Fibroblast of lung (primary cell): ENCODE measurements around the gene ARL4D.

Experiments used
- EZH2 ChIP-seq: IDR thresholded peaks from 2 replicates; pipeline ENCODE4 v1.5.1; 2012; ENCODE audit warnings: low read length, control low read depth, mild to moderate bottlenecking; ENCODE audit errors: missing control alignments
- TF ChIP-seq, protein P1 (sequence below), 2 donors: IDR thresholded peaks in 1 of 2; conservative IDR thresholded peaks in 1 of 2; 1 replicate in 1 of 2; 2 replicates in 1 of 2; pipeline ENCODE4 v1.5.1; 2011 to 2012; ENCODE audit warnings: low read length in 2 of 2, control low read depth in 1 of 2, inconsistent platforms in 1 of 2, low read depth in 1 of 2, mild to moderate bottlenecking in 1 of 2

DNA sequence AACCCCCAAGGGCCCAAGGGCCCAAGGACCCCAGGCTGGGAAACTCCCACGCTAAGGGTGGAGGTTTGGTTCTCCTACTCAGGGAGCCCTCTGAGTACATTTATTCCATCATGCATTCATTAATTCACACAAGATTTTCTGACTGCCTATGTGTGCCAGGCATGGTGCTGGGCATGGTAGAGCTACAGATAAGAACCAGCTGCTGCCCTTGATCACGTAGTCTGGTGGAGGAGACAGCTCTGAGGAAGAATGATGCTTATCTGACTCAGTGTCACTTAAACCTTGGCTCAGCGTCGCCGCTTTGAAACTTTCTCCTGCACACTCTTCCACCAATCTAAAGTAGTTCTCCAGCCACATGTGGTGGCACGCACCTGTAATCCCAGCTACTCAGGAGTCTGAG, 3.6 kb upstream of the ARL4D start:
- TF ChIP-seq, protein P1, sequence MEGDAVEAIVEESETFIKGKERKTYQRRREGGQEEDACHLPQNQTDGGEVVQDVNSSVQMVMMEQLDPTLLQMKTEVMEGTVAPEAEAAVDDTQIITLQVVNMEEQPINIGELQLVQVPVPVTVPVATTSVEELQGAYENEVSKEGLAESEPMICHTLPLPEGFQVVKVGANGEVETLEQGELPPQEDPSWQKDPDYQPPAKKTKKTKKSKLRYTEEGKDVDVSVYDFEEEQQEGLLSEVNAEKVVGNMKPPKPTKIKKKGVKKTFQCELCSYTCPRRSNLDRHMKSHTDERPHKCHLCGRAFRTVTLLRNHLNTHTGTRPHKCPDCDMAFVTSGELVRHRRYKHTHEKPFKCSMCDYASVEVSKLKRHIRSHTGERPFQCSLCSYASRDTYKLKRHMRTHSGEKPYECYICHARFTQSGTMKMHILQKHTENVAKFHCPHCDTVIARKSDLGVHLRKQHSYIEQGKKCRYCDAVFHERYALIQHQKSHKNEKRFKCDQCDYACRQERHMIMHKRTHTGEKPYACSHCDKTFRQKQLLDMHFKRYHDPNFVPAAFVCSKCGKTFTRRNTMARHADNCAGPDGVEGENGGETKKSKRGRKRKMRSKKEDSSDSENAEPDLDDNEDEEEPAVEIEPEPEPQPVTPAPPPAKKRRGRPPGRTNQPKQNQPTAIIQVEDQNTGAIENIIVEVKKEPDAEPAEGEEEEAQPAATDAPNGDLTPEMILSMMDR (conservative IDR thresholded peaks at IDR 0.05 in 1 of 2, IDR thresholded peaks at IDR 0.05 in 1 of 2; ENCODE audit: low read depth in 1 of 2, low read length in 2 of 2): no peak
- TF ChIP-seq EZH2: no peak
